Activated naive CD4-positive, alpha-beta T cell treated with anti-CD3 and anti-CD28 coated beads, Interleukin-2, amount 10 ng/mL, durations not matched to agents 7 days and 5 days (primary cell): ENCODE data around the gene PRKG1.

Experiments
- CTCF ChIA-PET: fragments of 350-600 bp; sonication (Branson Sonifier 250); formaldehyde crosslinking; loops from one replicate; lab custom pipeline; 2021; ENCODE audit warnings: antibody characterized with exemption; lab: Charles Lee
- DNase-seq: peaks from one replicate; pipeline ENCODE4 v3.0.0-alpha.2; 2020
- H3K27ac Mint-ChIP-seq: one replicate; pipeline ENCODE4 v1.8.0; 2021; ENCODE audit warnings: mild to moderate bottlenecking, moderate library complexity, mixed read lengths
- H3K27me3 Mint-ChIP-seq: one replicate; pipeline ENCODE4 v1.8.0; 2021; ENCODE audit warnings: mild to moderate bottlenecking, mixed read lengths
- H3K36me3 Mint-ChIP-seq: one replicate; pipeline ENCODE4 v1.8.0; 2021; ENCODE audit warnings: mixed read lengths
- H3K4me1 Mint-ChIP-seq: one replicate; pipeline ENCODE4 v1.8.0; 2021; ENCODE audit warnings: mixed read lengths
- H3K4me3 Mint-ChIP-seq: one replicate; pipeline ENCODE4 v1.8.0; 2021; ENCODE audit warnings: mild to moderate bottlenecking, moderate library complexity, mixed read lengths
- H3K9me3 Mint-ChIP-seq: one replicate; pipeline ENCODE4 v1.8.0; 2021; ENCODE audit warnings: mixed read lengths

Gene PRKG1

GRCh38 chr10:51082857-51083256 is 8.6 kb downstream of the PRKG1 start:
- no peak overlapping the region for H3K4me3 Mint-ChIP-seq
- no peaks in the 10 kb centered on the region for H3K9me3 Mint-ChIP-seq
- CTCF ChIA-PET, result no interaction called here
- H3K27me3 Mint-ChIP-seq, result peaks cover 7% of the 10 kb centered on the region
- H3K36me3 Mint-ChIP-seq, result no peaks in the 10 kb centered on the region
- DNase-seq, result no peak
- no peaks in the 10 kb centered on the region for H3K4me1 Mint-ChIP-seq
- no peak overlapping the region for H3K27ac Mint-ChIP-seq

- Mint-ChIP-seq H3K4me1 (no peaks in the 10 kb centered on the region), H3K4me3 (no peak overlapping the region), H3K36me3 (no peaks in the 10 kb centered on the region), H3K27ac (no peak overlapping the region), H3K9me3 (no peaks in the 10 kb centered on the region), H3K27me3 (peaks cover 7% of the 10 kb centered on the region)
- DNase-seq, result no peak
- CTCF ChIA-PET, result no interaction called here
Measured at GRCh38 chr10:51083356-51083853, 9.1 kb downstream of the PRKG1 start.

- peaks cover 7% of the 10 kb centered on the region for H3K27me3 Mint-ChIP-seq
- no peaks in the 10 kb centered on the region for H3K9me3 Mint-ChIP-seq
- CTCF ChIA-PET, result no interaction called here
- no peak overlapping the region for H3K4me3 Mint-ChIP-seq
- no peak for DNase-seq
- H3K36me3 Mint-ChIP-seq, result no peaks in the 10 kb centered on the region
- no peak overlapping the region for H3K27ac Mint-ChIP-seq
- H3K4me1 Mint-ChIP-seq, result no peaks in the 10 kb centered on the region
Measured at GRCh38 chr10:51085204-51085603, 10.9 kb downstream of the PRKG1 start.

GRCh38 chr10:51086710-51087109 is 12.4 kb downstream of the PRKG1 start:
- DNase-seq, result no peak
- Mint-ChIP-seq H3K27me3 (peaks cover 4% of the 10 kb centered on the region), H3K4me1 (no peaks in the 10 kb centered on the region), H3K36me3 (no peaks in the 10 kb centered on the region), H3K4me3 (no peak overlapping the region), H3K9me3 (no peaks in the 10 kb centered on the region), H3K27ac (no peak overlapping the region)
- CTCF ChIA-PET, result no interaction called here

- no peak overlapping the region for H3K4me3 Mint-ChIP-seq
- peaks cover 4% of the 10 kb centered on the region for H3K27me3 Mint-ChIP-seq
- no peaks in the 10 kb centered on the region for H3K4me1 Mint-ChIP-seq
- DNase-seq, result no peak
- no peaks in the 10 kb centered on the region for H3K9me3 Mint-ChIP-seq
- H3K27ac Mint-ChIP-seq, result no peak overlapping the region
- CTCF ChIA-PET, result no interaction called here
- no peaks in the 10 kb centered on the region for H3K36me3 Mint-ChIP-seq
Measured at GRCh38 chr10:51087114-51087513, 12.8 kb downstream of the PRKG1 start.

GRCh38 chr10:51090190-51090589 is 15.9 kb downstream of the PRKG1 start:
- H3K4me3 Mint-ChIP-seq, result no peak overlapping the region
- no peaks in the 10 kb centered on the region for H3K9me3 Mint-ChIP-seq
- no peaks in the 10 kb centered on the region for H3K27me3 Mint-ChIP-seq
- no peaks in the 10 kb centered on the region for H3K36me3 Mint-ChIP-seq
- no peaks in the 10 kb centered on the region for H3K4me1 Mint-ChIP-seq
- no peak for DNase-seq
- CTCF ChIA-PET, result interaction anchor here (0.9 kb wide), 1 partner anchor 1125 kb away, joined by 3 read pairs; no protein-coding TSS in a partner anchor
- no peak overlapping the region for H3K27ac Mint-ChIP-seq

- no peaks in the 10 kb centered on the region for H3K27me3 Mint-ChIP-seq
- DNase-seq, result no peak
- H3K9me3 Mint-ChIP-seq, result no peaks in the 10 kb centered on the region
- H3K4me3 Mint-ChIP-seq, result no peak overlapping the region
- CTCF ChIA-PET, result no interaction called here
- no peak overlapping the region for H3K27ac Mint-ChIP-seq
- H3K36me3 Mint-ChIP-seq, result no peaks in the 10 kb centered on the region
- no peaks in the 10 kb centered on the region for H3K4me1 Mint-ChIP-seq
Measured at GRCh38 chr10:51092402-51092801, 18.1 kb downstream of the PRKG1 start.

- CTCF ChIA-PET, result interaction anchor here (1.0 kb wide), 1 partner anchor 31 kb away, joined by 3 read pairs; no protein-coding TSS in a partner anchor
- Mint-ChIP-seq H3K36me3 (no peaks in the 10 kb centered on the region), H3K27ac (no peak overlapping the region), H3K9me3 (no peaks in the 10 kb centered on the region), H3K27me3 (no peaks in the 10 kb centered on the region), H3K4me3 (no peak overlapping the region), H3K4me1 (no peaks in the 10 kb centered on the region)
- no peak for DNase-seq
Measured at GRCh38 chr10:51095444-51095843, 21.2 kb downstream of the PRKG1 start.

- Mint-ChIP-seq H3K4me1 (no peaks in the 10 kb centered on the region), H3K27me3 (no peaks in the 10 kb centered on the region), H3K4me3 (no peak overlapping the region), H3K9me3 (no peaks in the 10 kb centered on the region), H3K36me3 (no peaks in the 10 kb centered on the region), H3K27ac (no peak overlapping the region)
- no peak for DNase-seq
- CTCF ChIA-PET, result no interaction called here
Measured at GRCh38 chr10:51097546-51097945, 23.3 kb downstream of the PRKG1 start.

- DNase-seq, result no peak
- H3K4me3 Mint-ChIP-seq, result no peak overlapping the region
Measured at GRCh38 chr10:51100221-51100620, 25.9 kb downstream of the PRKG1 start.

GRCh38 chr10:51103554-51104217 is 29.4 kb downstream of the PRKG1 start:
- Mint-ChIP-seq H3K4me3 (no peak overlapping the region), H3K4me1 (no peaks in the 10 kb centered on the region), H3K36me3 (no peaks in the 10 kb centered on the region), H3K27me3 (no peaks in the 10 kb centered on the region), H3K27ac (no peak overlapping the region), H3K9me3 (no peaks in the 10 kb centered on the region)
- CTCF ChIA-PET, result no interaction called here
- no peak for DNase-seq

More at GRCh38 chr10:51100221-51100620, 25.9 kb downstream of the PRKG1 start:
- no peaks in the 10 kb centered on the region for H3K4me1 Mint-ChIP-seq
- no peak overlapping the region for H3K27ac Mint-ChIP-seq
- H3K36me3 Mint-ChIP-seq, result no peaks in the 10 kb centered on the region
- no peaks in the 10 kb centered on the region for H3K9me3 Mint-ChIP-seq
- no peaks in the 10 kb centered on the region for H3K27me3 Mint-ChIP-seq
- CTCF ChIA-PET, result no interaction called here

- no peak for DNase-seq
- Mint-ChIP-seq H3K9me3 (no peaks in the 10 kb centered on the region), H3K27ac (no peak overlapping the region), H3K4me3 (no peak overlapping the region), H3K36me3 (no peaks in the 10 kb centered on the region), H3K27me3 (no peaks in the 10 kb centered on the region), H3K4me1 (no peaks in the 10 kb centered on the region)
- CTCF ChIA-PET, result no interaction called here
Measured at GRCh38 chr10:51106311-51106945, 32.1 kb downstream of the PRKG1 start.

- CTCF ChIA-PET, result no interaction called here
- Mint-ChIP-seq H3K36me3 (no peaks in the 10 kb centered on the region), H3K4me1 (no peaks in the 10 kb centered on the region), H3K27me3 (no peaks in the 10 kb centered on the region), H3K27ac (no peak overlapping the region), H3K4me3 (no peak overlapping the region), H3K9me3 (no peaks in the 10 kb centered on the region)
- DNase-seq, result no peak
Measured at GRCh38 chr10:51108406-51108805, 34.1 kb downstream of the PRKG1 start.

GRCh38 chr10:51109801-51110533 is 35.7 kb downstream of the PRKG1 start:
- no peaks in the 10 kb centered on the region for H3K4me1 Mint-ChIP-seq
- no peak overlapping the region for H3K4me3 Mint-ChIP-seq
- no peaks in the 10 kb centered on the region for H3K9me3 Mint-ChIP-seq
- CTCF ChIA-PET, result no interaction called here
- H3K27ac Mint-ChIP-seq, result no peak overlapping the region
- H3K36me3 Mint-ChIP-seq, result no peaks in the 10 kb centered on the region
- DNase-seq, result no peak
- H3K27me3 Mint-ChIP-seq, result no peaks in the 10 kb centered on the region
